ENCODE data around the gene KCNA4.

- no peak for TF ChIP-seq POLR2A (IDR thresholded peaks at IDR 0.05; ENCODE audit: low read depth, low read length)
- no peak for TF ChIP-seq CTCF (IDR thresholded peaks at IDR 0.05; ENCODE audit: extremely low read depth in 1 of 2, insufficient read depth in 1 of 2, low read depth in 1 of 2, low read length in 2 of 2)
- no peak for TF ChIP-seq JUN (IDR thresholded peaks at IDR 0.05; ENCODE audit: borderline replicate concordance, insufficient read depth, insufficient read length, low read depth)
- no peak for TF ChIP-seq EZH2 (IDR thresholded peaks at IDR 0.05; ENCODE audit: borderline replicate concordance, low read depth, low read length, severe bottlenecking)
- TF ChIP-seq POLR2AphosphoS5 (IDR thresholded peaks at IDR 0.05; ENCODE audit: insufficient read depth, low read depth, low read length) = no peak
- no peak for TF ChIP-seq MAX (IDR thresholded peaks at IDR 0.05; ENCODE audit: insufficient read depth, insufficient read length)
- no peak for TF ChIP-seq FOS (IDR thresholded peaks at IDR 0.05; ENCODE audit: borderline replicate concordance, insufficient read depth, low read length)
- TF ChIP-seq MYC (IDR thresholded peaks at IDR 0.05; ENCODE audit: low read depth, low read length) = no peak
- no peak for TF ChIP-seq GATA2 (IDR thresholded peaks at IDR 0.05; ENCODE audit: insufficient read depth, insufficient read length, low read depth, low read length)
Observed at GRCh38 chr11:30041171-30041570, 24.3 kb upstream of the KCNA4 start.

All from endothelial cell of umbilical vein (primary cell).